DOHH2 (cell line): Measurements from ENCODE around the gene TMED10.

Experiments used
- CTCF ChIP-seq: fragments of 200-600 bp; sonication (generic); IDR thresholded peaks from one replicate; pipeline ENCODE4 v1.5.1; 2014; ENCODE audit warnings: antibody characterized with exemption, mild to moderate bottlenecking, low read depth, low read length; ENCODE audit not compliant: poor library complexity, severe bottlenecking
- EZH2phosphoT487 ChIP-seq: fragments of 200-600 bp; sonication (generic); IDR thresholded peaks from 2 replicates; pipeline ENCODE4 v1.6.1; 2017; ENCODE audit warnings: borderline replicate concordance, mild to moderate bottlenecking, antibody characterized with exemption, low read length, moderate library complexity, mixed read lengths

GRCh38 chr14:75133597-75133996 is 42.8 kb downstream of the TMED10 start:
- no peak for TF ChIP-seq CTCF
- TF ChIP-seq EZH2phosphoT487, result no peak
